GM21576 (cell line): ENCODE data around the gene CKMT2.
"Not testable (repeated sequence)": the region's sequence is repeated elsewhere in the genome, so short reads cannot be mapped to it uniquely, and the experiment has no call there.

Experiments
- ATAC-seq: cut with Tn5 transposase; IDR thresholded peaks from one replicate; pipeline ENCODE4 v1.9.1; 2021; ENCODE audit warnings: mild to moderate bottlenecking, moderate library complexity; ENCODE audit not compliant: unreplicated experiment

The CKMT2 gene

GRCh38 chr5:81249240-81249639 is 16.1 kb downstream of the CKMT2 start:
- no peak for ATAC-seq

- no peak for ATAC-seq
Observed at GRCh38 chr5:81250004-81250403, 16.9 kb downstream of the CKMT2 start.

DNA sequence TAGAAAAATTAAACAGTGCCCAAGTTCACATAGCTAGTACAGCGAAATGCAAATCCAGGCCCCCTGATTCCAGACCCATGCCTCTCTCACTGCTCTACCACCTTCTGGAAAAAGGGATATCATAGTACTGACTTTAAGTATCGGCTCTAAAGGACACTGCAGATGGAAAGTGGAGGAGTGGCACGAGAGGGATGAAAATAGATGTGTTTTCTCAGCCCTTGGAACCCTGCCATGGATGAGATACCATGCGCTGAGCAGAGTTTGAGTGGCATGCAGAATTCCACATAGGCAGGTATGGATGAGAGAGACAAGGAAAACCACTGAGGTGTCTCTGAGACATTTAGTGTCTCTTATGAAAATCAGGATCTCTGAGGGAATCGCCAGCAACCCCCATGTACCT is 18.8 kb downstream of the CKMT2 start:
- no peak for ATAC-seq

DNA sequence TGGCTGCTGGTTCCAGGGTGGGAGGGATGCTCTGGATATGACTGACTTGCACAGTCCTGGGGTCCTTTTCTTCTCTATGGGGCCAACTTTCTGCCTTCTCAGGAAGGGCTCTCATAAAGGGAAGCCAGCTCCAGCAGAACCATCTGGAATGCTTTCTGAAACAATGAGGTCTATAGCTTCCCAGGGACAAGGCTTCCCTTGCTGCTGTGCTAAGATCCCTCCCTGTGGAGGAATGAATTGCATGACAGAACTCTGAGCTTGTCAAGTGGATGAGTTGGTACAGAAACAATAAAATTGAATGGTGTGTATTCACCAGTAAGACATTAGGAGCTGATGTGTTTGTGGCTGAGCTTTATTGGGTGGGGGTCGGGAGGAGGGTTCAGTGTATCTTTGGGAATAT is 19.8 kb downstream of the CKMT2 start:
- ATAC-seq = no peak

GRCh38 chr5:81253875-81254274 is 20.8 kb downstream of the CKMT2 start:
- ATAC-seq = no peak

DNA sequence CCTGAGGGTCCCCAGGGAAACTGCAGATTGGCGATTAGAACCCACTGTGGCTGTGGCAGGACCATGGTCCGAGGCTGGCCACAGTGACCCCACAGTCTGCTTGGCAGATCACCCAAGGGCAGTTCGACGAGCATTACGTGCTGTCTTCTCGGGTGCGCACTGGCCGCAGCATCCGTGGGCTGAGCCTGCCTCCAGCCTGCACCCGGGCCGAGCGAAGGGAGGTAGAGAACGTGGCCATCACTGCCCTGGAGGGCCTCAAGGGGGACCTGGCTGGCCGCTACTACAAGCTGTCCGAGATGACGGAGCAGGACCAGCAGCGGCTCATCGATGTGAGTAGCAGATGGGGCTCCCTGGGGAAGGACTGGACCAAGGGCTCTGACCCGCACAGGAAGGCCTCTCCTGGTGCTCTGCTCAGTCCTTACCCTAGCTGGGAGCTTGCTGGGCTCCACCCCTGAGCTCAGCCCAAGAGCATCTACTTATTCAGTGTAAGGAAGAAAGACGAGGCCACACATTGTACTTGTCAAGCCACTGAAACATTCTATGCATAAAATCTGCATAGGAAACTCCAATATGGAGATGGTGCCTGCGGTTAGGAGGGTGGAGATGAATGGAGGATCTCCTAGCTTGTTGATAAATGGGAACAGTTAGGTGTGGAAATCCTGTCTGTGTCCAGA is 21.9 kb downstream of the CKMT2 start:
- ATAC-seq = no peak

GRCh38 chr5:81256766-81257165 is 23.6 kb downstream of the CKMT2 start:
- no peak for ATAC-seq

GRCh38 chr5:81262796-81263195 is 29.7 kb downstream of the CKMT2 start:
- ATAC-seq = not testable (repeated sequence)

DNA sequence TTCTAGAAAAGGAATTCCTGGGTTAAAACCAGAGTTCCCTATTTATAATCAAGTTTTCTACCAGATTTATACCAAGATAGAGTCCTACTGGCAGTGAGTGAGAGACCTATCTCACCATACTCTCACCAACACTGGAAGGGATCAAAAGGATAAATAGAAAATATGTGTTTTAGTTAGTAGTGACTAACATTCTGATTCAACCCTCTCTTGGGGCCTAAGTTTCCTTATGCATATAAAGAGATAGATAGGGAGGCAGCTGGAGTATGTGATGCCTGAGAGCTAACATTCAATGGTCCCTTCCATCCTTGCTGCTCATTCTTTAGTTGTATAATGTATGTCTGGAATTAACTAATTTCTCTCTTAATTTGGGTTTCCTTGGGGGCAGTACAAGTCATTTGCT is 32.0 kb downstream of the CKMT2 start:
- no peak for ATAC-seq

DNA sequence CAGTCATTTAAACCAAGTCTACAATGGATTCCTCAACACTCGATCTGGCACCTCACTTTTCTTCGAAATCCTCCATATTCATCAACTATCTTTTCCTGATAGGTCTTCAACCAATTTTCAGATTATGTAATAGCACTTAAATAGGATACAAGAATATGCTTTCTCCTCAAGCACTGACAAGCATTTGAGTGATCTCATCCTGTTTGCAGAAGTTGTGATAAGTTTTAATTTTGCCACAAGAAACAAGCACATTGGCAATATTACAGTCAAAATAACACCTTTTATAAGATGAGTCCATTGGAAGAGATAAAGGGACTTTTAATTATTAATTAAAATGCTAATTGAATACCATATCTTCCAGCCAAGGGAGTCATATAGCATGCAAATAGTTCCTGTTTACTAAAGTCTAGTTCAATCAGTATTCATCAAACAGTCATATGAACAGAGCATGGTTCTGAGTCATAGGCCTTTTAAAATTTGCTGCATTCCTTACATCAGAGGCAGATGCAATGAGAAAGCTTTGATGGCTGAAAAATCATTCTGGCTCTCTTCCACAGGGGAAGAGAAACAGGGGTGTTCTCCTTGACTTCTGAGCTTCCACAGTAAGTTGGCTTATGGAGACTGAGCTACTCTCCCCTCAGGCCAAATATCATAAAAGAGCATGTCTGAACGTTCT is 35.5 kb downstream of the CKMT2 start:
- ATAC-seq = no peak

GRCh38 chr5:81269751-81270393 is 36.8 kb downstream of the CKMT2 start:
- no peak for ATAC-seq

- not testable (repeated sequence) for ATAC-seq
Observed at GRCh38 chr5:81270394-81271027, 37.4 kb downstream of the CKMT2 start.

DNA sequence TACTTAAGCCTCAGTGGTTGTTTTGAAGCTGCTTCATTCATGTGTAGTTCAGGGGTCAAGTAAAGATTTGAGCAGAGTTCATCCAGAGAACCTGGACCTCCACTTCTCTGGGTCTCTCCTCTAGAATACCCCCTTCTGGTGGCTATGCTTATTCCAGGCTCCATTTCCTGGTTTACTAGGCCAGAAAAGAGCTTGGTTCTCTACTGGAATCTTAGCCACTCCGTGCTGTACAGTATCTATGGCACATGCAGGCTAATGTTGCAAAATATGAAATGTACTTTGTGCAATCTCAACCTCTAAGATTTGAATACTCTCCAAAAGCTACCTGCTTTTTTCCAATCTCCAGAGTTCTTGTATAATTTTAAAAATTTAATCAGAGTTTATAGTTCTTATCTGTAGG is 50.9 kb downstream of the CKMT2 start:
- ATAC-seq = no peak

GRCh38 chr5:81286059-81286617 is 53.0 kb downstream of the CKMT2 start:
- no peak for ATAC-seq

- no peak for ATAC-seq
Observed at GRCh38 chr5:81288021-81288433, 54.9 kb downstream of the CKMT2 start.

GRCh38 chr5:81290146-81290545 is 57.0 kb downstream of the CKMT2 start:
- ATAC-seq = no peak

GRCh38 chr5:81292130-81292529 is 59.0 kb downstream of the CKMT2 start:
- ATAC-seq = no peak

DNA sequence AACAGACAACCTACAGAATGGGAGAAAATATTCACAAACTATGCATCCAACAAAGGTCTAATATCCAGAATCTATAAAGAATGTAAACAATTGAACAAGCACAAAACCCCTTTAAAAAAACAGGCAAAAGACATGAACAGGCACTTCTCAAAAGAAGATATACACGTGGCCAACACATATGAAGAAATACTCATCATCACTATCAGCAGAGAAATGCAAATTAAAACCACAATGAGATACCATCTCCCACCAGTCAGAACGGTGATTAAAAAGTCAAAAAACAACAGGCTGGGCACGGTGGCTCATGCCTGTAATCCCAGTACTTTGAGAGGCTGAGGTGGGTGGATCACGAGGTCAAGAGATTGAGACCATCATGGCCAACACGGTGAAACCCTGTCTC is 60.9 kb downstream of the CKMT2 start:
- not testable (repeated sequence) for ATAC-seq

DNA sequence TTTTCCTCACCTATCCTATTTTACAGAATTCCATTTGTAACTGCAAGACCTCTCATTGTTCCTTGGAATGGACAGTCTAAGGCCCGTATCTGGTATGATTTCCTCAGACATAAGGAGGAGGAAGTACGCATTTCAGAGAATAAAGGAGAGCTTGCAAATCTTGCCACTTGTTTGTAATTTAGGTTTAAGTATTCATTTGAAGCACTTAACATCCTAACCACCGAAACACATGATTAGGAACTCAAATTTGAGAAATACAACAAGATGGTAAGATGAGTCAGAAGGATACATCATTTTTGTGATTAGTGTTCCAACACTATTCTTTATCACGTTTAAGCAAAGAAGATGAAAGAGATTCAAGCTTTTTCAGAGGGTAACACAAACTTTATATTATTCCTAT is 64.4 kb downstream of the CKMT2 start:
- ATAC-seq = no peak

DNA sequence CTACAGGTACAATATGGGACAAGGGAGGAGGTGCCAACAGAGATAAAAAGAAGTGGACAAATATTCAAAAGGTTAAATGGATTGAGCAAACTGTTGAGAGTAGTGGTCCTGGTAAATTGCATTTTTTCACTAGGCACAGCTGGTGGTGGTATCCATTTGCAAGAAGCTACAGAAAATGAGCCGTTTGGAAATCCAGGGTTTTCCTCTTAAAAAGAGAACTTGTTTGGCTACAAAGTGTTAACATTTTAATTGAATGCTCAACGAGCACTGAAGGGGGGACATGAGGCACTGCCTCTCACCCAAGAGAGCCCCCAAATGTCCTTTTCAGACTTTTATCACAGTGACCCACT is 67.8 kb downstream of the CKMT2 start:
- no peak for ATAC-seq

GRCh38 chr5:81301271-81302015 is 68.3 kb downstream of the CKMT2 start, which contains the start of gene ZCCHC9:
TSS of gene ZCCHC9 (plus strand) at chr5:81301587. CDS start at chr5:81304758, 3,171 bp downstream.
- ATAC-seq = peak; percentile 96
